Osteoblast (primary cell): ENCODE measurements around the gene CCDC85B. TPM values are rescaled to one million over a fixed set of nuclear protein-coding genes. Genes with fewer than 3 reads are reported as not detected.

Experiments used
- DNase-seq: peaks from one replicate; pipeline ENCODE4 v3.0.0; 2011; ENCODE audit warnings: low spot score, mixed read lengths; ENCODE audit not compliant: insufficient read length; ENCODE audit errors: missing footprints
- H2AFZ ChIP-seq: 2 replicates; pipeline ENCODE4 v1.6.0; 2011; ENCODE audit warnings: mild to moderate bottlenecking, low read length
- H3K27ac ChIP-seq: 2 replicates; pipeline ENCODE4 v1.5.1; 2011; ENCODE audit warnings: mild to moderate bottlenecking, low read depth, low read length, moderate library complexity
- H3K27me3 ChIP-seq: 2 replicates; pipeline ENCODE4 v1.6.0; 2012; ENCODE audit warnings: mild to moderate bottlenecking, control low read depth, inconsistent platforms, low read length, moderate library complexity; ENCODE audit not compliant: insufficient read depth
- H3K36me3 ChIP-seq: 2 replicates; pipeline ENCODE4 v1.5.1; 2011; ENCODE audit warnings: mild to moderate bottlenecking, low read length, control low read depth, moderate library complexity; ENCODE audit not compliant: insufficient read depth
- H3K4me1 ChIP-seq: 2 replicates; pipeline ENCODE4 v1.5.1; 2011; ENCODE audit warnings: mild to moderate bottlenecking, low read length, control low read depth, moderate library complexity; ENCODE audit not compliant: insufficient read depth
- H3K4me2 ChIP-seq: 2 replicates; pipeline ENCODE4 v1.6.0; 2011; ENCODE audit warnings: mild to moderate bottlenecking, low read length; ENCODE audit not compliant: insufficient read depth
- H3K4me3 ChIP-seq: fragments of 200-600 bp; sonication (generic); 3 replicates; pipeline ENCODE4 v1.5.1; 2012; ENCODE audit warnings: mild to moderate bottlenecking, low read length, inconsistent platforms; ENCODE audit not compliant: insufficient read depth
- H3K79me2 ChIP-seq: 2 replicates; pipeline ENCODE4 v1.6.0; 2012; ENCODE audit warnings: mild to moderate bottlenecking, low read length, control low read depth, inconsistent platforms; ENCODE audit not compliant: insufficient read depth
- H3K9me3 ChIP-seq: 2 replicates; pipeline ENCODE4 v1.5.1; 2011; ENCODE audit warnings: low read depth, low read length, control low read depth
- H4K20me1 ChIP-seq: 2 replicates; pipeline ENCODE4 v1.6.0; 2012; ENCODE audit warnings: mild to moderate bottlenecking, low read length, control low read depth; ENCODE audit not compliant: insufficient read depth
- CTCF ChIP-seq: IDR thresholded peaks from 2 replicates; pipeline ENCODE4 v1.5.1; 2011; ENCODE audit warnings: mild to moderate bottlenecking, low read depth, low read length, moderate library complexity; ENCODE audit errors: extremely low read depth
- total RNA-seq: library from RNA; depleted of rRNA; stranded (reverse); fragments of >200 nt; gene quantifications from 2 replicates; pipeline ENCODE4 v1.2.3, GENCODE V29; 2012

The CCDC85B gene
- total RNA-seq, 1 donor = 47.0 TPM

- peak; percentile 73 for DNase-seq
- no peaks in the 10 kb centered on the region for H3K27me3 ChIP-seq
- H3K4me3 ChIP-seq = no peak overlapping the region
- peaks cover 21% of the 10 kb centered on the region for H4K20me1 ChIP-seq
- H3K4me1 ChIP-seq = peaks cover 20% of the 10 kb centered on the region
- no peak for TF ChIP-seq CTCF
- H3K27ac ChIP-seq = no peak overlapping the region
- no peak overlapping the region for H3K4me2 ChIP-seq
- H2AFZ ChIP-seq = no peak overlapping the region
- H3K9me3 ChIP-seq = no peaks in the 10 kb centered on the region
- H3K79me2 ChIP-seq = peaks cover 41% of the 10 kb centered on the region
- peaks cover 47% of the 10 kb centered on the region for H3K36me3 ChIP-seq
Observed at GRCh38 chr11:65883786-65884715, 6.4 kb upstream of the CCDC85B start.

- no peak overlapping the region for H3K4me3 ChIP-seq
- peaks cover 47% of the 10 kb centered on the region for H3K36me3 ChIP-seq
- H2AFZ ChIP-seq = no peak overlapping the region
- no peak overlapping the region for H3K4me2 ChIP-seq
- H3K9me3 ChIP-seq = no peaks in the 10 kb centered on the region
- TF ChIP-seq CTCF = peak; percentile 96
- H3K27me3 ChIP-seq = no peaks in the 10 kb centered on the region
- peaks cover 21% of the 10 kb centered on the region for H4K20me1 ChIP-seq
- peaks cover 41% of the 10 kb centered on the region for H3K79me2 ChIP-seq
- H3K27ac ChIP-seq = no peak overlapping the region
- peak; percentile 99 for DNase-seq
- peaks cover 27% of the 10 kb centered on the region for H3K4me1 ChIP-seq
Observed at GRCh38 chr11:65884716-65885092, 5.8 kb upstream of the CCDC85B start.

- Histone ChIP-seq H3K4me3 (no peak overlapping the region), H4K20me1 (peaks cover 21% of the 10 kb centered on the region), H3K4me1 (peaks cover 32% of the 10 kb centered on the region), H3K4me2 (no peak overlapping the region), H3K27ac (no peak overlapping the region), H3K36me3 (peaks cover 47% of the 10 kb centered on the region), H2AFZ (no peak overlapping the region), H3K27me3 (no peaks in the 10 kb centered on the region), H3K9me3 (no peaks in the 10 kb centered on the region), H3K79me2 (peaks cover 41% of the 10 kb centered on the region)
- no peak for DNase-seq
- no peak for TF ChIP-seq CTCF
Observed at GRCh38 chr11:65885231-65885630, 5.2 kb upstream of the CCDC85B start.

GRCh38 chr11:65885808-65886536 lies 4.5 kb upstream of the CCDC85B start:
- no peak for DNase-seq
- Histone ChIP-seq H2AFZ (no peak overlapping the region), H3K36me3 (peaks cover 47% of the 10 kb centered on the region), H3K4me2 (no peak overlapping the region), H3K4me1 (peaks cover 32% of the 10 kb centered on the region), H3K27me3 (no peaks in the 10 kb centered on the region), H3K4me3 (no peak overlapping the region), H4K20me1 (peaks cover 24% of the 10 kb centered on the region), H3K9me3 (no peaks in the 10 kb centered on the region), H3K27ac (no peak overlapping the region), H3K79me2 (peaks cover 41% of the 10 kb centered on the region)
- TF ChIP-seq CTCF = no peak
